HG03457 (cell line): ENCODE measurements around the gene TAF9.
"Not testable (repeated sequence)": the region's sequence is repeated elsewhere in the genome, so short reads cannot be mapped to it uniquely, and the experiment has no call there.

Experiments
- ATAC-seq: cut with Tn5 transposase; IDR thresholded peaks from one replicate; pipeline ENCODE4 v1.9.1; 2021; ENCODE audit warnings: moderate number of reproducible peaks; ENCODE audit not compliant: unreplicated experiment

TAF9 gene, protein sequence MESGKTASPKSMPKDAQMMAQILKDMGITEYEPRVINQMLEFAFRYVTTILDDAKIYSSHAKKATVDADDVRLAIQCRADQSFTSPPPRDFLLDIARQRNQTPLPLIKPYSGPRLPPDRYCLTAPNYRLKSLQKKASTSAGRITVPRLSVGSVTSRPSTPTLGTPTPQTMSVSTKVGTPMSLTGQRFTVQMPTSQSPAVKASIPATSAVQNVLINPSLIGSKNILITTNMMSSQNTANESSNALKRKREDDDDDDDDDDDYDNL

DNA sequence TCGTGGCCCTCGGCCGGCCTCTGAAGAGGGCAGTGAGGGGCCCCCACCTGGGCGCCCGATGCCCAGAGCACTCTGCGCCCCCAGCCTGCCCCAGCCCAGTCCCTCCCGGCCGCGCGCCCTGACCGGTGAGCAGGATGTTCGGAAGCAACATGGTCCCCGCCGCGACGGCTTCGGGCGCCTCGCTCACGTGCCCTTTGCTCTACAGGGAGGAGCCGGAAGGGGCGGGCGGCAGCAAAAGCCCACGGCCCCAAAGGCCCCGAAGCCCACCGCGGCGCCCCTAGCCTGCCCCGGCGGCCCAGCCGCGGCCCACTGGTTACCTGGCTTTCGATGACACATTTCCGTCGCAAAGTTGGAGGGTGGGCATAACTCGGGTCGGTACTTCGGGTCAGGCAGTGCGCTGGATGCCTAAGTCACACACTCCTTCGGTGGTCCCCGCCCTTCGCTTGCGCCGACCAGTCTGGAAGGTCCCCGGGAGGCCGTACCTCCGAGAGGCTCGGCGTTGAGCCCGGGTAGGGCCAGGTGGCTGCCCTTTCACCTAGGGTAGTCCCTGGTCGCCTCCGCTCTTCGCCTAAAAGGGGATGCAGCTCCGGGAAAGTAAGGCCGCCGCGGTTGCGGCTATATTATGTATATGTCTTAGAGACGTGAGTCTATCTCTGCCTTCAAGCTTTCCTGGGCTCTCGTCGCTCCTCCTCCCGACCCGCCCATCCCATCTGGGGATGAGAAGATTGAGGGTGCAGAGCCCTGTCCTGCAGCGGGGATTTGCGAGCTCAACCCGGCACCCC, at the start of gene TAF9, which contains the start of the genes AK6 and RAD17:
Gene TAF9, minus strand, starts transcription at position 181 of the 782 bp plus-strand sequence. CDS start 3,783 bp downstream, outside the sequence.
Gene AK6, minus strand, starts transcription at position 181 of the 782 bp plus-strand sequence. Its CDS starts 30 bp downstream, at position 151.
Gene RAD17, plus strand, starts transcription at position 479 of the 782 bp plus-strand sequence. CDS start 2,391 bp downstream, outside the sequence.
- peak; percentile 78 for ATAC-seq

DNA sequence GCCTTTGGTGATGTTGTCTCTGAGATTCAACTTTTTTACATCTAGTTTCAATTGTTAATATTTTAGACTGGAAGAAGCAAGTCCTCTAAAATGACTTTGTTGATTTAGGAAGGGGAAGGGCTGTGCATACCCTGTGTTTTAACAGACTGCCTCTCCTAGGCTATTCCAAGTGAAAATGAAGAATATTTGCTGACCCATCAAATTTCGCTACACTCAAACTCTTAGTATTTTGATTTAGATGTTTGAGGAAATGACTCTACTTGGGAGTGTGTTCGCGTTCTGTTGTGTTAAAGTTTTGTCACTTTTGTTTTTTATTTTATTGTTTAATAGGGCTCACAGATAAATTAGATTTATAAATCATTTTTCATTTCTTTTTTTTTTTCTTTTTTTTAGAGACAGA, 49.2 kb upstream of the TAF9 start:
- no peak for ATAC-seq

DNA sequence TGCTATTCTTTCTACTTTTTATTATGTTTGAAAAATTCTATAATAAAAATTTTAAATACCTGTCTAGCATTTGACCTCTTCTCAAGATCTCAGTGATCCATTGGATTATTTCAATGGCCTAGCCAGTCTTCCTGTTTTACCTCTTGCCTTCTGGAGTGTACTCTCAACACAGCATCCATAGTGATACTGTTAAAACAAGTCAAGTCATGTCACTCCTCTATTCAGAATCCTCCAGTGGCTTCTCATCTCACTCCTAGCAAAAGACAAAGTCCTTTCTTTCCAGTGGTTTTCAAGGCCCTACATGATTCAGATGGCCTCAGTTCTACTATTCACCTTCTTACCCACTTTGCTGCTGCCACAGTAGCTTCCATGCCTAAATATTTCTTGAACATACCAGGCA, 47.4 kb upstream of the TAF9 start:
- no peak for ATAC-seq

DNA sequence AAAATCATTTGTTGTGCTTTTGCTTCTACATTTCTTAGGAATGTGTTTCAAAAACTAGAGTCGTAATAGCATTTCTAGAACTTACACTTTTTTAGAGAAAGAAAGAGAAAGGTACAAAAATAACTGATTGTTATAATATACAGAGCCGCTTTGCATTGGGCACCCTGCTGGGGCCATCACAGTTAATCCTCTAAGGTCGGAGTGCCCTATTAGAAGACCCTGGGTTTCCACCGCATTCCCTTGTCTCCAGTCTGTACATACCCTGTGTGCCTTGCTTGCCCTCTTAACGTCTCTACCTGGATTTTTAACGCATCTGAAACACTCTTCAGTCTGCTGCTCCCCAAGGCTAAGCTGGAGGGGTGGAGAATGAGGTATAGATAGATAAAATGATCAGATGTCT, 46.9 kb upstream of the TAF9 start:
- no peak for ATAC-seq

DNA sequence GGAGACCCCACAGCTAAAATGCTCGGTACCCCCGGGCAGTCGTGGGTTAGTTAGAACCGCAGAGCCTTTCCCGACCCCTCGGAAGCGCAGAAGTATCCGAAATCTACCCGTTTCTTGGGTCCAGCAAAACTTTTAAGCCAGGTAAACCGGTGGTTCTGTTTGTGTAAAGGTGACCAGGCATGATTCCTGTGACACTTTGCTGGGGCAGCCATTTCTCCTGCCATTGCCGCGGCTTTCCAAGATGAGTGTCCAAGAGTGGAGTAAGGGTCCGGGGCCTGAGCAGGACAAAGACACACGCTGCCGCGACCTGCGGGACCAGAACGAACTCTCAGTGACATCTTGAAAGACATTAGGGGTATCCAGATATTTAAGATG, 46.3 kb upstream of the TAF9 start:
- no peak for ATAC-seq

DNA sequence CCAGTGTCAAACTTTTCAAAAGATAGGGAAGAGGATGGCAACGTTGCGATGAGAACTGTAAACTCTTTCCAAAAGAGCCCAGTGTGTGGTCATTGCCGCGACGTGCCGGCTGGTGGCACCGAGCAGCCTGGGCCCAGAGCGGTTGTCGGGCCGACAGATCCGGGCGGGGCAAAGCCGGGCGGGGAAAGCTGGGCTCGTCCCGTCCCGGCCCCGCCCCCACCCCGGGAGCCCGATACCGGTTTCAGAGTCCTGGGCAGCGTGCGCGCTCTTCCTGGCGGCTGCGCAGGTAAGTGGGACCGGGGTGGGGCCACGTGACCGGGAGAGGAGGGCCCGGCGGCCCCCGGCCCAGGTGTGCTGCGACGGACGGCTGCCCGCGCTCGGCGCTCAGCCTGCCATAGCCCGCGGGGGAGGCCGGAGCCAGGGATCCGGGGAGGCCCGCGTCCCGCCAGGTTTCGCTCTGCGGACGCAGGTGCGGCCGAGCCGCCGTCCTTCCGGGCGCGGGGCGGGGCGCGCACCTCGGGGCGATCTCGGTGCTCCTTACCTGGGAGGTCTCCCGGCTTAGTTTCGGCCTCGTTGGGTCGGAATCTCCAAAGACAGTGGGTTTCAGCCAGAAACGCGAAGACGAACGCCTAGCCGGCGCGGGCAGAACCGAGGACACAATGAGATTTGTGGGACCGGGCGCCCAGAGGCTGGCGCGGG, 45.7 kb upstream of the TAF9 start, which contains the start of gene MARVELD2:
Gene MARVELD2, plus strand, starts transcription at position 232 of the 699 bp plus-strand sequence. CDS start 4,270 bp downstream, outside the sequence.
- no peak for ATAC-seq

DNA sequence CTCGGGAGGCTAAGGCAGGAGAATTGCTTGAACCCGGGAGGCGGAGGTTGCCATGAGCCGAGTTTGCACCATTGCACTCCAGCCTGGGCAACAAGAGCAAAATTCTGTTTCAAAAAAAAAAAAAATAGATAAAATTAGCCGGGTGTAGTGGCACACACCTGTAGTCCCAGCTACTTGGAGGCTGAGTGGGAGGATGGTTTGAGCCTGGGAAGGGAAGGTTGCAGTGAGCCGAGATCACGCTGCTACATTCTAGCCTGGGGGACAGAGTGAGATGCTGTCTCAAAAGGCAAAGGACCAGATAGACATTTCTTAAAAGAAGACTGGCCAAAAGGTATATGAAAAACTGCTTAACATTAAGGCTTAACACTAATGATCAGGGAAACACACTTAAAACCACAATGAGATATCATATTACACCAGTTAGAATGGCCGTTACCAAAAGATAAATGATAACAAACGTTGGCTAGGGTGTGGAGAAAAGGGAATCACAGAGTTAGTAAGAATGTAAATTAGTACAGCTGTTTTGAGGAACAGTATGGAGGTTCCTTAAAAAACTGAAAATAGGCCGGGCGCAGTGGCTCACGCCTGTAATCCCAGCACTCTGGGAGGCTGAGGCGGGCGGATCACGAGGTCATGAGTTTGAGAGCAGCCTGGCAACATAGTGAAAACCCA, 35.5 kb upstream of the TAF9 start:
- no peak for ATAC-seq

DNA sequence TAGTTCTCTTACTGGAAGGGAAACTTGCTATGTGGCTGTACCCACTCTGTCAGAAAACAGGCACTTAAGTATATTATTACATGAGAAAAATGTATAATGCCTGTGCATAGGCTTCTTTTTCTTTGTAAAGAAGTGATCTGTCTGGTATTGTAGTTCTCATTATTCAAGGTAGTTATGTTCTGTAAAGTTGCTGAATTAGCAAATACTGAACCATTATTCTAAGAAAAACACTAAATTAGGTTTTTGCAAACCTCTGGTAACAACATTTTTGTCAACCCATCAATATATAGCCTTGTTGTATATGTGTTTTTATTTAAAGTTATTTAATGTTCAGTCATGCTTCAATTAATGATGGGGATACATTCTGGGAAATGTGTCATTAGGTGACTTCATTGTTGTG, 9.1 kb upstream of the TAF9 start:
- no peak for ATAC-seq

DNA sequence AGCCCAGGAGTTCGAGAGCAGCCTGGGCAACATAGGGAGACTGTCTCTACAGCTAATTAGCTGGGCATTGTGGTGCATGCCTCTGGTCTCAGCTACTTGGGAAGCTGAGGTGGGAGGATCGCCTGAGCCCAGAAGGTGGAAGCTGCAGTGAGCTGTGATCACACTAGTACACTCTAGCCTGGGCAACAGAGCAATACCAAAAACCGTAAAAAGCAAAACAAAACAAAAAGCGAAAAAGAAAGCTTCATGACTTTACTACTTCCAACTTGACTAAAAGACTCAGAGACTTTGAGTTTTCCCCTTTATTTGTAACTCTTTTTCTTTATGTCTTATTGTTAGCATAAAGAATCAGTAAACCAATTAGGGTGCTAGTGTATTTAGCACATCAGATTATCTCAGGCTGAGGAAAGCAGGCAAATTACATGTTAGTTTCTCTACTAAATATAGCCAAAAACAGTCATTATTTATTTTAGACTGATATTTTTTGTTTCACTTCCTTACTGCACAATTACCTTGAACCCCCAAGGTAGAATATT, 5.7 kb upstream of the TAF9 start:
- ATAC-seq: peak; percentile 40

DNA sequence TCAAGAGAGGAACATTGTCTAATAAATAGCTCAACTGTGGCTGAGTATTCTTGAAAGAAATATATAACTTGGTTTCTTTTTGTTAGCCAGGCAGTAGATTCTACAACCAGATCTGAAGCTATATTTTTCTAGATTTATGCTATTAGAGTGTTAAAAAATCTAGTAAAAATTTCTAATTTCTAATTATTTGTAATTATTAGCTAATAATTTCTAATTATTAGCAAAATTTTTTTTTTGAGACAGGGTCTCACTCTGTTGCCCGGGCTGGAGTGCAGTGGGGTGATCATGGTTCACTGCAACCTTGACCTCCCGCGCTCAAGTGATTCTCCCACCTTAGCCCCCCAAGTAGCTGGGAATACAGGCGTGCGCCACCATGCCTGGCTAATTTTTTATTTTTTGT, 3.1 kb upstream of the TAF9 start:
- ATAC-seq: no peak

DNA sequence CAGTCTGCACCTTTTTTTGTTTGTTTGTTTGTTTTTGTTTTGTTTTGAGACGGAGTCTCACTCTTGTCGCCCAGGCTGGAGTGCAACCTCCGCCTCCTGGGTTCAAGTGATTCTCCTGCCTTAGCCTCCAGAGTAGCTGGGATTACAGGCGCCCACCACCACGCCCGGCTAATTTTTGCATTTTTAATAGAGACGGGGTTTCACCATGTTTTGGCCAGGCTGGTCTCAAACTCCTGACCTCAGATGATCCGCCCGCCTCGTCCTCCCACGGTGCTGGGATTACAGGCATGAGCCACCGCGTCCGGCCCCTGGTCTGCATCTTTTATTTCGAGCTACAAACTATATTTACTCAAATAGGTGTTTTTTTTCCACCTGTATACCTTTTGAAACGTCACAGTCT, 1.0 kb upstream of the TAF9 start:
- not testable (repeated sequence) for ATAC-seq

DNA sequence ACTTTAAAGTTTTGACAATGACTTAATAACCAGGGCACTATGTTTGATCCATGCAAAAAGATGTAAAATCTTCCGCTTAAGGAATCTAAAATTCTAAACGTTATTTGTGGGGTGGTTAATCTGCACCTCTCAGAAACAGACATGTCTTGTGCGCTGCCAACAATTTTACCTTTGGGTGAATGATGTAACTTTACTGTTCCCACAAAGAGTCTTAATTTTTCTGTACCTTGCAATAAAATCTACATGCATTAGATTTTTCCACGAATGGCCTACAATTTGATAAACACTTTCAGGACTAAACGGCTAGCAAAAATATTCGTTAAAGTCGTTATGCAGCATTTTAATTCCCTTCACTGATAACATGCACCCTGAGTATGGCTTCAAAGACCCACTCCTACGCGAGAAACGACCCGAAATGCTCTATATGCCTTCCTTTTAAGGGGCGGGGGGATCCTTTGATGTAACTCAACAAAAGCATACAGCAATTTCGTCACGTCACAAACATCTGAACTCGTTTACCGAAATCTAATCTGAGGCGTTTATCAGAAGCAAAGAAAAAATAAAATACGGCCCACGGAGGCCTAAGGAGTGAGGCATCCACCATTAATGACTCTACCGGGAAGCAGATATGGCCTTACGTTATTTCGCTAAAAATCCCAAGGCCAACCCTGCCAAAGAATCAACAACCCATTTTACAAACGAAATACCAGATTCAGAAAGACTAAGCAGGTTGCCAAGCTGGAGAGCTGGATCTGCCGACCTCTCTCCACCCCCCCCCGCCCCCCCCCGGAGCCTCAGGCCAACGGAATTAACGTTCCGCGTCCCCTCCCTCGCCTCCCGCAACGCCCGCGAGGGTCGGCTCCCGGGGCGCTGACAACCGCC, 621 bp downstream of the TAF9 start:
- ATAC-seq: no peak

DNA sequence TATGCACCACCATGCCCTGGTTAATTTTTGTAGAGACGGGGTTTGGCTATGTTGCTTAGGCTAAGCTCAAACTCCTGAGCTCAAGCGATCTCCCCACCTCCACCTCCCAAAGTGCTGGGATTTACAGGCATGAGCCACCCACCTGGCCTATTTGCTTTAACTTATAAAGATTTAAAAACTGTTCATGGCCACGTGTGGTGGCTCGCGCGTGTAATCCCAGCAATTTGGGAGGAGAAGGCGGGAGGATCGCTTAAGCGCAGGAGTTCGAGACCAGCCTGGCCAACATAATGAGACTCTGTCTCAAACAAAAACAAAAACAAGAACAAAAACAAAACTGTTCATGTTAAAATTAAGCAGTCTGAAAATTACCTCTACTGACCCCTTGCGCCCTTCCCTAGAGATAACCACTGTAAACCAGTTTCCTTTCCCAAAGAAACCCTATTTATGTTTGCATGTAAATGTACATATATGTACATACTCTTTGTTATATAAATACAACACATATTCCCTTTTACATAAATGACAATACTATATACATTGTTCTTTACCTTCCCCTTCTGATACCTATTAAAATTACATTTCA, 1.5 kb downstream of the TAF9 start:
- no peak for ATAC-seq

DNA sequence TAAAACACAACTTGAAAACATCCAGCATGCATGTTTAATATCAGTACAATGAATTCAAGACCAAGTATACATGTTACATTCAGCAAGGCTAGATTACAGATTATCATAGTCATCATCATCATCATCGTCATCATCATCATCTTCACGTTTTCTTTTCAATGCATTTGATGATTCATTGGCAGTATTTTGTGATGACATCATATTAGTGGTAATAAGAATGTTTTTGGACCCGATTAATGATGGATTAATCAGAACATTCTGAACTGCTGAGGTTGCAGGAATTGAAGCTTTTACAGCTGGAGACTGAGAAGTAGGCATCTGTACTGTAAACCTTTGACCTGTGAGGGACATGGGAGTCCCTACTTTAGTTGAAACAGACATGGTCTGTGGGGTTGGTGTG, 4.5 kb downstream of the TAF9 start:
- no peak for ATAC-seq

DNA sequence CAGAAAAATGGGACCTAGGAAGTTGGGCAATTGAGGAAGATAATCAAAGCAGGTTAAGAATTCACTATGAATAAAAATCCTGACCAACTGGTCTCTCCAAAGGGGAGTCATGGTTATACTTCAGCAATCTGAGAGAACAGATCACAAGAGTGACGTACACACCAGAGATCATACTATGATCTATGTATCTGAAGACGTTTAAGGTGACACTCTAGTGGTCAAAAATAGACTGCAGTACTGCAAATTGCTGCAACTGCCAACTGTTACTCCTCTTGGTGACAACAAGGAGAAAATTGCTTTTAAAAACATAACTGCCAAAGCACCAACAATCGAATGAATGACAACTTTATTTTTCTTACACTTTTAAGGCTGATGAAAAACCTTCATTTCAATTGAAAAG, 4.9 kb downstream of the TAF9 start:
- ATAC-seq: no peak

DNA sequence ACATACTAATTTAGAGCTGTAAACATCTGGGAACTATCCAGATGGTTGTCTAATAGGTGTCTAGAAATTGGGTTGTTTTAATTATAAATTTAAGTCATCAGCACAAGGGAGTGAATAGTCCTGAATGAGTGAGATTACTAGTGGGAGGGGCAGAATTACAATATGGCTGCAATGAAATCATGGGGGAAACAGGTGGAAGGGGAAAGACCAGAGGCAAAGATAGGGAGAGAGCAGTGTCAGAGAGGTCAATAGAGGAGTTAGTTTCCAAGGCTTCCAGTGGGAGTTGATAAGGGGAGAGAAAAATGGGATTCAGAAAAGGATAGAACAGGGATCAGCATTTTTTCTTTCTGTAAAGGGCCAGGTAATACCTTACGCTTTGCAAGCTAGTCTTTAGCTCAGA, 8.9 kb downstream of the TAF9 start:
- ATAC-seq: no peak

DNA sequence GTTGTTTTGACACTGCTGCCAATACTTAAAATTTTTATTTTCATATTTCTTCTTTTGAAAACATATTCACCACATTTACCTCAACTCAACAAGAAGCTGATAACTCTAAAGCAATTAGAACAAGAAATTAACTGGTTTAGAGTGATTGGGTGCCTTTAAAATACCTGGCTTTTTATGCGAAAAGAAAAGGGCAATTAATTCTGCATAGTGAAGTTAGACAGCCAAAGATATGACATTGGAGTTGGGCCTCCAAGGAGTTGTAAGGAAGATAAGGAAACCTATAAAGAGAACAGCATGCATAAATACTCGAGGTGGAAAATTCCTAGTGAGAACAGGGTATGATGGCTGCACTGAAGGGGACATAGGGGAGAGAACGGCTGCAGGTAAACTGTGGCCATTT, 9.6 kb downstream of the TAF9 start:
- no peak for ATAC-seq

DNA sequence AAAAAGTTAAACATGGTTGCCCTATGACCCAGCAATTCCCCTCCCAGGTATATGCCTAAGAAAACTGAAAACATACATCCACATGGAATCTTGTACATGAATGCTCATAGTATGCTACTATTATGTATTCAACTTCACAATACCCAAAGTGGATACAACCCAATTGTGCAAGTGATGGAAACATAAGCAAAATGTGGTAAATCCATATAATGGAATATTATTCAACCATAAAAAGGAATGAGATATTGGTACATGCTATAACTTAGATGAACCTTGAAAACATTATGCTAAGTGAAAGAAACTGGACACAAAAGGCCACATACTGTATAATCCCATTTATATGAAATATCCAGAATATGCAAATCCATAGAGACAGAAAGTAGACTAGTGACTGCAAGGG, 18.7 kb downstream of the TAF9 start:
- ATAC-seq: no peak

DNA sequence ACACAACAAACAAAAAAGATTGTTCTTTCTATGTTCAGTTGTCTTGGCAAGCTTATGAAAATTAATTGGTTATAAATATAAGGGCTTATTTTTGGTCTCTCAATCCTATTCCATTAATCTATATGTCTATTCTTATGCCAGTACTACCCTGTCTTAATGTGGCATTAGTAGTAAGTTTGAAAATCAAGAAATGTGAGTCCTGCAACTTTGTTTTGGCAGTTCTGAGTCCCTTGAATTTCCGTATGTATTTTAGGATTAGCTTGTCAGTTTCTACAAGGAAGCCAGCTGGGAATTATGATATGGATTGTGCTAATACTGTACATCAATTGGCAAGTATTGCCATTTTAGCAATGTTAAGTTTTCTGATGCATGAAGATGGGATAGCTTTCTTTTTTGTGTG, 26.2 kb downstream of the TAF9 start:
- no peak for ATAC-seq
